Calu3 (cell line): ENCODE results near the gene PSMB7. TPM values are rescaled to one million over a fixed set of nuclear protein-coding genes. Genes with fewer than 3 reads are reported as not detected.

Source experiments
- BruUV-seq: library from RNA; stranded (reverse); fragments of 400-500 nt; replicated peaks from 2 replicates; lab custom pipeline; 2021; lab: Mats Ljungman, UMichigan
- CTCF ChIA-PET: fragments of 300-600 bp; sonication (Branson Sonifier 250); formaldehyde crosslinking; loops from one replicate; lab custom pipeline; 2022; ENCODE audit warnings: antibody characterized with exemption; lab: Charles Lee
- DNase-seq: peaks from one replicate; pipeline ENCODE4 v3.0.0; 2022
- H3K27ac Mint-ChIP-seq: one replicate; pipeline ENCODE4 v1.8.0; 2022; ENCODE audit warnings: mixed read lengths; ENCODE audit not compliant: unreplicated experiment
- H3K27me3 Mint-ChIP-seq: one replicate; pipeline ENCODE4 v1.8.0; 2022; ENCODE audit warnings: mixed read lengths; ENCODE audit not compliant: unreplicated experiment
- H3K36me3 Mint-ChIP-seq: one replicate; pipeline ENCODE4 v1.8.0; 2022; ENCODE audit warnings: mild to moderate bottlenecking, moderate library complexity, mixed read lengths; ENCODE audit not compliant: insufficient read depth, unreplicated experiment
- H3K4me1 Mint-ChIP-seq: one replicate; pipeline ENCODE4 v1.8.0; 2022; ENCODE audit warnings: mild to moderate bottlenecking, low read depth, mixed read lengths; ENCODE audit not compliant: unreplicated experiment
- H3K4me3 Mint-ChIP-seq: one replicate; pipeline ENCODE4 v1.8.0; 2022; ENCODE audit warnings: mild to moderate bottlenecking, low read depth, moderate library complexity, mixed read lengths; ENCODE audit not compliant: unreplicated experiment
- H3K9me3 Mint-ChIP-seq: one replicate; pipeline ENCODE4 v1.8.0; 2022; ENCODE audit warnings: low read depth, mixed read lengths; ENCODE audit not compliant: unreplicated experiment
- CTCF ChIP-seq: fragments of 200-600 bp; IDR thresholded peaks from one replicate; pipeline ENCODE4 v1.8.0; 2022; ENCODE audit warnings: antibody characterized with exemption; ENCODE audit not compliant: unreplicated experiment
- intact Hi-C: fragments of 100-400 bp; cut with micrococcal nuclease; formaldehyde crosslinking; loops from one replicate; pipeline ENCODE4 v1.10.0; 2022; ENCODE audit not compliant: unreplicated experiment
- total RNA-seq: library from RNA; stranded (reverse); gene quantifications from 2 replicates; pipeline ENCODE4 v1.2.3, GENCODE V29; 2022

The PSMB7 gene
- total RNA-seq, 1 experiment from 2014 or later, result 137 TPM

GRCh38 chr9:124457079-124457886 lies 42.0 kb upstream of the PSMB7 start:
- Mint-ChIP-seq H3K4me3 (no peak overlapping the region), H3K27me3 (peaks cover 16% of the 10 kb centered on the region), H3K27ac (no peak overlapping the region), H3K36me3 (no peaks in the 10 kb centered on the region), H3K9me3 (no peaks in the 10 kb centered on the region), H3K4me1 (no peaks in the 10 kb centered on the region)
- intact Hi-C loops, result no loop called here
- DNase-seq, result no peak
- CTCF ChIA-PET, result no interaction called here
- TF ChIP-seq CTCF, result no peak
- no TSS peak for BruUV-seq

GRCh38 chr9:124456341-124457078 lies 41.3 kb upstream of the PSMB7 start:
- no peak for DNase-seq
- Mint-ChIP-seq H3K4me3 (no peak overlapping the region), H3K36me3 (no peaks in the 10 kb centered on the region), H3K4me1 (no peaks in the 10 kb centered on the region), H3K27me3 (peaks cover 13% of the 10 kb centered on the region), H3K27ac (no peak overlapping the region), H3K9me3 (no peaks in the 10 kb centered on the region)
- TF ChIP-seq CTCF, result no peak
- intact Hi-C loops, result no loop called here
- BruUV-seq, result no TSS peak
- CTCF ChIA-PET, result no interaction called here

GRCh38 chr9:124455820-124456219 lies 40.6 kb upstream of the PSMB7 start:
- no peak for TF ChIP-seq CTCF
- Mint-ChIP-seq H3K9me3 (no peaks in the 10 kb centered on the region), H3K4me3 (no peak overlapping the region), H3K27me3 (peaks cover 13% of the 10 kb centered on the region), H3K36me3 (no peaks in the 10 kb centered on the region), H3K27ac (no peak overlapping the region), H3K4me1 (no peaks in the 10 kb centered on the region)
- no peak for DNase-seq
- intact Hi-C loops, result no loop called here
- CTCF ChIA-PET, result interaction anchor here (0.5 kb wide), 1 partner anchor 20 kb away, joined by 3 read pairs; no protein-coding TSS in a partner anchor
- no TSS peak for BruUV-seq

- H3K4me3 Mint-ChIP-seq, result no peak overlapping the region
- no peak for TF ChIP-seq CTCF
- no TSS peak for BruUV-seq
Observed at GRCh38 chr9:124454791-124455443, 39.7 kb upstream of the PSMB7 start.

More at GRCh38 chr9:124454791-124455443, 39.7 kb upstream of the PSMB7 start:
- Mint-ChIP-seq H3K4me1 (no peaks in the 10 kb centered on the region), H3K9me3 (no peaks in the 10 kb centered on the region), H3K27me3 (peaks cover 13% of the 10 kb centered on the region), H3K27ac (no peak overlapping the region), H3K36me3 (no peaks in the 10 kb centered on the region)
- CTCF ChIA-PET, result no interaction called here
- intact Hi-C loops, result no loop called here
- DNase-seq, result no peak
